ENCODE measurements around the gene SOD3.

Gene SOD3

GRCh38 chr4:24805067-24805466 lies 9.7 kb downstream of the SOD3 start:
- DNase-seq, result no peak

DNA sequence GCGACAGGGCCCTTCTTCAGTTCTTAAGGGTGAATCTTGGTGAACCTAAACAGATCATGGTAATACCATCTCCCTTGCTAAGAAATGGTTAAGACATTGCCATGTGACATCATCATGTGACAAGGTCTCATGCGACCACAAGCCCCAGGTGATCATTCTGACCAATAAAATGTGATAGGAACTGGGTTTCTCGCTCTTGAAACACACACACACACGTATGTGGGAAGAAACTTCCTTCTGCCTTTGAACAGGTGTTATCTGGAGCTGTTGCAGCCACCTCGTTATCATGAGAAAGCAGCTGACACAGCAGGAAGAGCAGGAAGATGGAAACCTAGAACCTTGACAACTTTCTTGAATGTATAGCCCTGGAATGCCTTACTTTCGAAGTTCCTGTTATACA lies 10.2 kb downstream of the SOD3 start:
- no peak for DNase-seq

- DNase-seq, result no peak
Measured at GRCh38 chr4:24806206-24806990, 11.0 kb downstream of the SOD3 start.

- no peak for DNase-seq
Measured at GRCh38 chr4:24807611-24808010, 12.2 kb downstream of the SOD3 start.

DNA sequence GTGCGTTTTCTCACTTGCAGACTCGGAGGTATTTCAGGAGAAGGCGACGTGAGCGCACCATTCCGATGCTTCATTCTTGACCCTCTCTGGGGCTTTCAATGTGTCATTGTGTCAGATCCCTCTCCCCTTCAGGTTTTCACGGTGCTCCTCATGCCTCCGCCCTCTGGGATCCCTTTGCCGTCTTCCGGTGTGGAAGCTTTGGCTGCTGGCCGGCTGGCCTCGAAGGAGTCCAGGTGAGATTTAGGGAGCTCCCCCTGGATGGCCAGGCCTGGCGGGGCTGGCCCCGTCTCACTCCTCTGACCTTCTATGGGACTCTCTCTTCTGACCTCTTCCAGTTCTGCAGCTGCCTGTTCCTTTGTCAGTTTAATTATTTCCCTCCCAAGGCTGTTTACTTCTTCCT lies 12.9 kb downstream of the SOD3 start:
- no peak for DNase-seq

DNA sequence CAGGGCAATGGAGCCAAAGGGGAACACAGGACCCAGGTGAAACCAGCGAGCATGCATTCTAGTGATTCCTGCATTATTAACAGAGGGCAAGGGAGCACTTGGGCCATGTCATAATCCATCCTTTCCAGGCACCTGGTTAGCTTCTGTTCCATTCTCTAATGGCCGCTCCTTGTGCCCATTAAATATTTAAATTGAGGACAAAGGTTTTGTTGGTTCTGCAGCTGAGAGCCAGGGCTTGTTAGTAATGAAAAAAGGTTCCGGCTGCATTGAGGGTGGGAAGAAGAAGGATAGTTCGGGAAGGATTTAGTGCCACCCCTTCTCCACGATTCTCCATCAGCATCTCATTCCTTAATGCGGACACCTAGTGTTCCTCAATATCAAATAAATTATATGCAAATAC lies 13.6 kb downstream of the SOD3 start:
- DNase-seq, result no peak

DNA sequence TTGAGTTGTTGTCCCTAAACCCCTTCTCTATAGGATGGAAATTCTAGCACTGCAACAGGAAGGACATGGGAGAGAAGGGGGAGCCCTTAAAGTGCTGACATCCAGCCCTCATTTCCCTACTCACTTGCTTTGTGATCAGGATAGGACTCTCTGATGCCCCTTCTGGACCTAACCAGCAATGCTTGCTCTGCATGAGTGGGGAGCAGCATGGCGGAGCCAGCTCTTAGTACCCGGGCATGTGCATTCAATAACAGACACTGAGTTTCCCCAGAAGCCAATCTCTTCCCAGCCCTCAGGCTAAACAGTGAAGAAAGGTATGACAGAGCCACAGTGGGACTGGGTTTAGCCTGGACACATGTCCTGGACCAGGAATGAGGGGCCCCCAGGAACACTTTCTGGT lies 14.0 kb downstream of the SOD3 start:
- no peak for DNase-seq

GRCh38 chr4:24809815-24810405 lies 14.5 kb downstream of the SOD3 start:
- DNase-seq, result no peak

DNA sequence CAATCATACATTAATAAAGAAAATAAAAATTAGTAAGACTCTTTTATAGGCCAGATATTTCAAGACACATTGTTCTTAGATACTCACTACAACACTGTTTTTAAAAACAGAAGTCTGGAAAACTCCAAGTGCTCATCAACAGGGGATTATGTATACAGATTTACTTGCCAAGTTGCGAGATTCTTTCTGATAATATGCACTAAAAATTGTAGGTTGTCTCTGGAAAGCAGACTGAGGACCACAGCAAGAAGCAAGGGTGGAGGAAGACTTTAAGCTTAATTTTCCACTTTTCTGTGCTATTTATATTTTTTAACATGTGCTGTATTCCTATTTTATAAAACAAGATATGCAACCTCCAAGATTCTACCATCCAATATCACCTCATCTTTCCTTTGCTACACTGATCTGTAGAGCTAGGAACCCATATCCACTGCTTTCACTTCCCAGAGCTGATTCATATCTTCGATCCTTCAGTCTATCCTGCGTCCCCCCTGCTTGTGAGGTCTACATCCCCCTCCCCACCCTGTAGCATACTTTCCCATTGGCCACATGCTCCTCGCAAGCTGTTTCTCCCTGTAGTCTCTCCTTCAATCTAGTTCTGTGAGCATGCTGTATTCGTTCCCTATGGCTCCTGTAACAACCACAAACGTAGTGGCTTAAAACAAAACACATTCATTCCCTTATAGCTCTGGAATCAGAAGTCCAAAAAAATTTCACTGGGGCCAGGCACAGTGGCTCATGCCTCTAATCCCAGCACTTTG lies 15.7 kb downstream of the SOD3 start:
- no peak for DNase-seq

DNA sequence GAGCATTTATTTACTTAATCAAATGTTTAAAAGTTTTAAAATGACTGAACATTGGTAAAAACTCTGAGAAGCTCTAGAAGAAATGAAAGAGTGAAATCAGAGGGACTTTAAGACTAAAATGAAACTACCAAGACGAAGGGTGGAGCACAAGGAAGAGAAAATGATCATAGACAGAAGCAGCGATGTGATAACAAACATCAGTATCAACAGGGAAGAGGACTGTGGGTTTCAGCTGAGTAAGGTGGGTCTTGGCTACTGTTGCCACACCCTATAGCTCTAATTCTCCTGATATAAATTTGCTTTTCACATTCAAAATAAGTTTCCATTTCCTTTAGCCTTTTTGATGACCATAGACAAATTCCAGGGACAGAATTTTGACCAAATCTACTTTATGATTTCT lies 18.4 kb downstream of the SOD3 start:
- no peak for DNase-seq

- no peak for DNase-seq
Measured at GRCh38 chr4:24816797-24817196, 21.4 kb downstream of the SOD3 start.

GRCh38 chr4:24820541-24820940 lies 25.2 kb downstream of the SOD3 start:
- DNase-seq, result no peak

DNA sequence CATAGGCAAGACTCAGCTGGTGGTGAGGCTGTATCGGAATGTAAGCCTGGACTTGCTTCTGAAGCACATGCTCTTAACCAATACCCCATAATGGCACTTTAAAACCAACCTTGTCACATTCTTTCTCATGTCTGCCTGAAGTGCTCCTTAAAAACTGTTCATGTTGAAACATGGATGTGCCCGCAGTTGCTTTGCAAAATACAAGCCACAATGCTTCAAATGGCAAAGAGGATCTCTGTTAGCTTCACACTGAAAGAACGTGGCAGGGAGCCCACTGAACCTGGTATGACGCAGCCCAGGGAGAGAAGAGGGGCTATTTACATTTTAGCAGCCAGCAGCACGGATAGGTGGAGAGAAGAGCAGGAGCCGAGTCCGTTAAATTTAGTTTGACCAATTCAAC lies 29.3 kb downstream of the SOD3 start:
- no peak for DNase-seq

DNA sequence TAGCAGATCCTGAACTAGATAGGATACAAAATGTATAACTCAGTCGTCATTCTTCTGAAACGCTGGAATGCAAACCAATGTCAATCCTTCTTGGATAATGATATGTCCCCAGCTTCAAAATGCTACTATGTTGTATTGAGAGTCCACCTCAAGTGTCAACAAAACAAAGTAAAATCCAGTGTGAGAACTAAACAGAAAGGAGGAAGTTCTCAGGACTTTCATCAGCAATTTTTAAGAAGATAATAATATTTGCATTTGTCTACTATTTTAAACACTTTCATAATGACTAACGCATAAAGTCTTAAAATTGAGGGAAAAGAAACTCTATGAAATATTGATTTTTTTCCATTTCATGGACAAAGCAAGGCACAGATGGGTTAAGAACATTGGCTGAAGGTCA lies 36.3 kb downstream of the SOD3 start:
- DNase-seq, result no peak

DNA sequence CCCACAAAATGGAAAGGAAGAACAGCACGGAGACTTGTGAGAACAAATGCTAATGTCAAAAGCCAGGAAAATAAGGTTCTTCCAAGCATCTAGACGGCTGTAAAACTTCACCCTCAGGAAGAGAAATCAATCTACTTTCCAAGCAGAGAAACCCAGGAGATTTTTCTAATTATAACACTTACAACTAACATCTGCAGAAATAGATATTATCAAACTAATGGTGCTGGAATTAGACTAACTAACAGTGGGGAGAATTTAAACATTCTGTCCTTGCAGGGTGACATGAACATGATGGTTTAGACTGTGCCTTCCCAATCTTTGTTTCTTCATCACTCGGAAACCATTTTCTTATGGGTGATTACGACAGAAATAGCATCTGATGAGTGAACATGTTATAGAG lies 40.3 kb downstream of the SOD3 start:
- no peak for DNase-seq

GRCh38 chr4:24836661-24837242 lies 41.4 kb downstream of the SOD3 start:
- no peak for DNase-seq

DNA sequence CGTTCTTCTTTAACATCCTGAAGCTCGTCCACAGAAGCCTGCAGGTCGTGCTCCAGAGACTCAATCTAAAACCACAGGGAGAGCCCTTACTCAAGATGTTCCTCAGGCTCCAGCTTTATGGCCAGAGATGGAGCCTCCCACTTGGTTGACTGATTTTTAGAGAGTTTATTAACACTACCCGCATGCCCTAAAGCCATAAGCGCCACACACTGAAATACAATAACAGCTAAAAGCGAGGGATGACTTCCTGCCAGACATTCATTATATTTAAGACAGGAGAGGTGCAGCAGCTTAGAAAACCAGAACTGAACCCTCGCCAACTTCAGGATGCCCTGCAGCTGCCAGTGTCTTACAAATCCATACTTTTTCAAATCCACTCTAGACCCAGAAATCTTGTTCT lies 42.0 kb downstream of the SOD3 start:
- DNase-seq, result no peak

DNA sequence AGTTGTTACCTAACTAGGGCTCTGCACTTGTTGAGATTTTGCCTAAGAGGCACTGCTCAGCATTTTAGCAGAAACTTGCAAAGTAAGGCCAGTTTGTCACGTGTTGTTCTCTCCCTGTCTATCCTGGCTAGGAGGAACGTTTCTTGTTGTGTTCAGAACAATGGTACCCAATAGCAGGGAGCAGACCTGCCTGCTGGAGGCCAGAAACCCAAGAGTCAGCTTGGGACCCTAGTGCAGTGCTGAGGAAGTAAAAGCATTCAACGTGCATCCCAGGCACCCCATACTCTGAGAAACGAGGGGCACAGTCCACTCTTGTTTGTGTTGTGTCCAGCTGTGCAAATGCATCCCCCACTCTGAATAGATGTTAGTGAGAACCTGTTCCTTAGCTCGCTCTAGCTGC lies 42.4 kb downstream of the SOD3 start:
- DNase-seq, result no peak

DNA sequence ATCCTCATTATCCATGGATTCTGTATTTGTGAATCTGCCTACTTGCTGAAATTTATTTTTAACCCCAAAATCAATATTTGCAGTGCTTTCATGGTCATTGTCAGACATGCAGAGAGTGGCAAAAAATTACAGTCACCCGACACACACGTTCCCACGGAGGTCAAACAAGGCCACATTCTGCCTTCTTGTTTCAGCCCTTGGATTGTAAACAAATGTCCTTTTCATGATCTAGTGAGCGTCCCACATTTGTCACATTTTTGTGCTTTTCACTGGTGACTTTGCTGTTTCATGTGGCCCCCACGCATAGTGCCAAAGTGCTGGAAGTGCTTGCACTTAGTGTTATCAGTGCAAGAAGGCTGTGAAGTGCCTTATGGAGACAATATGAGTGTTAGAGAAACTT lies 45.0 kb downstream of the SOD3 start:
- no peak for DNase-seq

DNA sequence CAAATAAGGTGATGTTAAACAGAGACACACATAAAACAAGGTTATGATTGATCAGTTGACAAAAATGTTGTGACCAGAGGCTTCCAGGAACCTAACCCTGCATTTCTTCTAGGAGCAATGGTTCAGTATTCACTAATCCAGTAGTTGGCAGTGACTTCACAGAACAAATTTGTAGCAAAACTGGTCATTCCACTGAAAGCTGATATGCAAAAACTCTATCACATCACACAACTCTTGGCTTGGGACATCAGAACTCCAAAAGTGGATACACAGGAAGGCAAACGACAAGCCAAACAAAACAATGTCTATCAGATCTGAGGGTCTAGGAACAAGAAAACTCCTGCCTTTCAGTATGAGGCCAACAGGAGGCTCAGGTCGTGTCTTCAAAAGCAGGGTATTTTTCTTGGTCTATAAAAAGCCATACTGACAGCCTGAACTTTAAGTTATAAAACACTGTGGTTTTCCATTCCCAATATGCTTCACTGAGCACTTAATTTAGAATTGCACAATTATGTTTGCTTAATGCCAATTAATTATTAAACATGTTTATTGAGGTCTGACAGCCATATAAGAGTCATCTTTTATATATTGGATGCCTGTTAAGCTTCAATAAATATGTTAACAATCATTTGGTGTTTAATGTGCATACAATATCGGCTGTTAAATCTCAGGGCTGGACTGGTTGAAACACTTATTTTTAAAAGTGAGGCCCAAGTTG lies 45.6 kb downstream of the SOD3 start:
- no peak for DNase-seq

DNA sequence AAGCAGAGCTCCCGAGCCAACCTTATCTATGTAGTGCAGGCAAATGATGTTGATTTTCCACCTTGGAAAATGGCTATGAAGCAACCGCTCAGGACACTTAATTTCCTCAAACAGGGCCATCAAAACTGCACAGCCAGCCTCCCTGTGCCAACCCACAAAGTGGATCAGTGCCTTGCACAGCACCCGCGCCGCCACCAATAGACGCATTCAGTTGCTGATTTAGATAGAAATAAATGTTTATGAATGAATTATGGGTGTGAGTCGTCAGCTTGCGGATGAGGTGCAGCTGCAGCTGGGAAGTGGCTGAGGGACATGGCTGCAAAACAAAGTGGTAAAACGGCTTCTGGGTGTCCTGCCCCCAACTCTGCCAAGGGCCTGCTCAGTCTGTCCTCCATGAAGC lies 47.0 kb downstream of the SOD3 start:
- DNase-seq, result no peak

GRCh38 chr4:24843096-24843495 lies 47.7 kb downstream of the SOD3 start:
- DNase-seq, result no peak

DNA sequence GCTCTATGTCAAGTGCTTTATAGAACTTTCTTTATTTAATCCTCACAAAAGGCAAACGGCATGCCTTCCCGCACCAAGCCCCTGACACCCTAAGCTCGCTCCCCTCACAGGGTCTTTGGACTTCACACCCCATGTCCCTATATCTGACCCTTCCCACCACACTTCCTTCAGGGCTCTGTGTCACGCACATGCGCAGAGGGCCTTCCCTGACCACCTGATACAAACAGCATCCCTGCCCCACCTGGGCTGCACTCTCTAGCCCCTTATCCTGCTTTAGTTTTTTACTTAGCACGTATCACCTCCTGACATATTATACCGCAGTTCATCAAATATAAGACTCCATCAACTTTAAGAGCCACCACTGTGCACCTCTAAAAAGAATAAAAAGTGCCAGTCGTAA lies 49.8 kb downstream of the SOD3 start:
- DNase-seq, result no peak
